HEK293T (cell line): Measurements from ENCODE around the gene WBP2.

Experiments
- CTCF ChIA-PET: fragments of 350-600 bp; formaldehyde crosslinking; extraction: SDS; loops from one replicate; lab custom pipeline; 2021; ENCODE audit warnings: antibody characterized with exemption, inconsistent platforms; lab: Yijun Ruan, JAX
- POLR2A ChIA-PET: fragments of 350-600 bp; formaldehyde crosslinking; extraction: SDS; loops from one replicate; lab custom pipeline; 2020; ENCODE audit warnings: antibody characterized with exemption, inconsistent platforms; lab: Yijun Ruan, JAX
- DNase-seq: peaks from one replicate; pipeline ENCODE4 v3.0.0; 2012; ENCODE audit warnings: mixed read lengths; ENCODE audit errors: extremely low spot score
- ARNT ChIP-seq: fragments of 450-650 bp; IDR thresholded peaks from 2 replicates; pipeline ENCODE4 v1.6.1; 2017; ENCODE audit warnings: mild to moderate bottlenecking
- BHLHE40 ChIP-seq: fragments of 450-650 bp; IDR thresholded peaks from 2 replicates; pipeline ENCODE4 v1.6.1; 2016; ENCODE audit warnings: mild to moderate bottlenecking, moderate library complexity, borderline replicate concordance
- CTBP1 ChIP-seq: fragments of 450-650 bp; IDR thresholded peaks from 2 replicates; pipeline ENCODE4 v1.6.1; 2016; ENCODE audit warnings: borderline replicate concordance
- ELF4 ChIP-seq: fragments of 450-650 bp; IDR thresholded peaks from 2 replicates; pipeline ENCODE4 v1.6.1; 2017; ENCODE audit warnings: antibody characterized with exemption
- FOXA1 ChIP-seq: fragments of 450-650 bp; IDR thresholded peaks from 2 replicates; pipeline ENCODE4 v1.6.1; 2016; ENCODE audit warnings: mild to moderate bottlenecking
- FOXK2 ChIP-seq: fragments of 450-650 bp; IDR thresholded peaks from 2 replicates; pipeline ENCODE4 v1.6.1; 2016; ENCODE audit warnings: mild to moderate bottlenecking
- FOXM1 ChIP-seq: fragments of 450-650 bp; IDR thresholded peaks from 2 replicates; pipeline ENCODE4 v1.6.1; 2017; ENCODE audit warnings: mild to moderate bottlenecking, borderline replicate concordance
- HDGF ChIP-seq: fragments of 450-650 bp; IDR thresholded peaks from 2 replicates; pipeline ENCODE4 v1.6.1; 2017; ENCODE audit warnings: antibody characterized with exemption, borderline replicate concordance
- L3MBTL2 ChIP-seq: fragments of 450-650 bp; conservative IDR thresholded peaks from 2 replicates; pipeline ENCODE4 v1.6.1; 2016; ENCODE audit warnings: mild to moderate bottlenecking
- LEF1 ChIP-seq: fragments of 450-650 bp; IDR thresholded peaks from 2 replicates; pipeline ENCODE4 v1.6.1; 2017; ENCODE audit warnings: mild to moderate bottlenecking, borderline replicate concordance
- NFRKB ChIP-seq: fragments of 450-650 bp; IDR thresholded peaks from 2 replicates; pipeline ENCODE4 v1.6.1; 2016; ENCODE audit warnings: mild to moderate bottlenecking, moderate library complexity
- PKNOX1 ChIP-seq: fragments of 450-650 bp; IDR thresholded peaks from 2 replicates; pipeline ENCODE4 v1.6.1; 2016
- SP1 ChIP-seq: fragments of 450-650 bp; IDR thresholded peaks from 2 replicates; pipeline ENCODE4 v1.6.1; 2017
- SUZ12 ChIP-seq: fragments of 450-650 bp; IDR thresholded peaks from 2 replicates; pipeline ENCODE4 v1.6.1; 2016; ENCODE audit warnings: mild to moderate bottlenecking
- TARDBP ChIP-seq: fragments of 450-650 bp; IDR thresholded peaks from 2 replicates; pipeline ENCODE4 v1.6.1; 2016
- ZNF384 ChIP-seq: fragments of 450-650 bp; IDR thresholded peaks from 2 replicates; pipeline ENCODE4 v1.6.1; 2016

The WBP2 gene

GRCh38 chr17:75815399-75815798 is 39.7 kb downstream of the WBP2 start:
- no peak for TF ChIP-seq SP1
- no peak for TF ChIP-seq NFRKB
- TF ChIP-seq SUZ12: no peak
- no peak for TF ChIP-seq CTBP1
- TF ChIP-seq HDGF: no peak
- no peak for TF ChIP-seq ZNF384
- ChIA-PET CTCF (interaction anchor here (0.9 kb wide), 1 partner anchor 68 kb away, joined by 3 read pairs; no protein-coding TSS in a partner anchor), POLR2A (interaction anchor here (4.0 kb wide), 1 partner anchor 36 kb away, joined by 20 read pairs; a partner anchor contains a TSS)
- DNase-seq: no peak

GRCh38 chr17:75814900-75815373 is 40.2 kb downstream of the WBP2 start:
- ChIA-PET CTCF (interaction anchor here (0.9 kb wide), 1 partner anchor 67 kb away, joined by 3 read pairs; no protein-coding TSS in a partner anchor), POLR2A (interaction anchor here (4.0 kb wide), 1 partner anchor 35 kb away, joined by 20 read pairs; a partner anchor contains a TSS)
- no peak for DNase-seq
- TF ChIP-seq ARNT (no peak), FOXK2 (no peak), HDGF (no peak), BHLHE40 (no peak), ZNF384 (no peak), LEF1 (no peak), CTBP1 (no peak), FOXA1 (no peak), FOXM1 (no peak), ELF4 (no peak), SP1 (no peak), NFRKB (no peak), PKNOX1 (no peak)

- ChIA-PET POLR2A (interaction anchor here (4.0 kb wide), 1 partner anchor 34 kb away, joined by 20 read pairs; a partner anchor contains a TSS), CTCF (no interaction called here)
- DNase-seq: no peak
- TF ChIP-seq SP1 (no peak), L3MBTL2 (no peak), LEF1 (no peak), NFRKB (no peak), FOXA1 (no peak), FOXK2 (no peak), PKNOX1 (no peak), FOXM1 (no peak), ELF4 (no peak), TARDBP (no peak), ARNT (no peak), BHLHE40 (no peak), ZNF384 (no peak), SUZ12 (no peak), CTBP1 (no peak), HDGF (no peak)
These were observed 41.1 kb downstream of the WBP2 start for GRCh38 chr17:75814021-75814395.

- DNase-seq: no peak
- ChIA-PET POLR2A (interaction anchor here (4.0 kb wide), 1 partner anchor 34 kb away, joined by 20 read pairs; a partner anchor contains a TSS), CTCF (no interaction called here)
- TF ChIP-seq SP1 (no peak), ELF4 (no peak)
These were observed 41.8 kb downstream of the WBP2 start for GRCh38 chr17:75813081-75814020.

- POLR2A ChIA-PET: interaction anchor here (4.0 kb wide), 1 partner anchor 33 kb away, joined by 20 read pairs; a partner anchor contains a TSS
These were observed 42.8 kb downstream of the WBP2 start for GRCh38 chr17:75812096-75813013.

More at GRCh38 chr17:75812096-75813013, 42.8 kb downstream of the WBP2 start:
- no peak for DNase-seq
- no peak for TF ChIP-seq SUZ12
- TF ChIP-seq ZNF384: no peak
- no peak for TF ChIP-seq L3MBTL2
- no peak for TF ChIP-seq NFRKB
- TF ChIP-seq PKNOX1: no peak
- no peak for TF ChIP-seq BHLHE40
- no peak for TF ChIP-seq CTBP1
- no peak for TF ChIP-seq SP1
- no peak for TF ChIP-seq FOXM1
- no peak for TF ChIP-seq ARNT
- TF ChIP-seq TARDBP: no peak
- no peak for TF ChIP-seq FOXK2
- no peak for TF ChIP-seq ELF4
- TF ChIP-seq FOXA1: no peak
- CTCF ChIA-PET: interaction anchor here (1.7 kb wide), 1 partner anchor 15 kb away, joined by 4 read pairs; no protein-coding TSS in a partner anchor
